Stimulated activated CD4-positive, alpha-beta T cell treated with anti-CD3 and anti-CD28 coated beads, Interleukin-4, amount 100 ng/mL, for 48 hours (primary cell): ENCODE data around the gene NRG2.

Source experiments
- DNase-seq, 2 donors: peaks; one replicate each; pipeline ENCODE4 v3.0.0-alpha.2; 2020; ENCODE audit warnings: low read depth in 2 of 2

The NRG2 gene

DNA sequence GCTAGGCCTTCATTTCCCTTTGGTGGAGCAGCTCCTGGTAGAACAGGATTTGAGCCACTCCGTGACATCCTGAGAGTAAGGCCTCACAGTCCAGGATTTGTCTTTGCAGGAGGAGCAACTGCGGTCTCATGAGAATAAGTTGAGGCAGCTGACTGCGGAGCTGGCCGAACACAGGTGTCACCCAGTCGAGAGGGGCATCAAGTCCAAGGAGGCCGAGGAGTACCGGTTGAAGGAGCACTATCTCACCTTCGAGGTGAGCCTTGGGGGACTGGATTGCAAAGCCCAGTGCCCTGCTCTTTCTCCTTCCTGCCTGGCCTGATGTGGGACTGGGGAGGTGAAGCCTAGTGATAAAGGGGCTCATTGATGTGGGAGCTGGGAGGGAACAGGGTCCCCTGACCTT lies 203.2 kb downstream of the NRG2 start:
- no peak for DNase-seq

- no peak for DNase-seq
Observed at GRCh38 chr5:139839232-139839815, 203.8 kb downstream of the NRG2 start.

DNA sequence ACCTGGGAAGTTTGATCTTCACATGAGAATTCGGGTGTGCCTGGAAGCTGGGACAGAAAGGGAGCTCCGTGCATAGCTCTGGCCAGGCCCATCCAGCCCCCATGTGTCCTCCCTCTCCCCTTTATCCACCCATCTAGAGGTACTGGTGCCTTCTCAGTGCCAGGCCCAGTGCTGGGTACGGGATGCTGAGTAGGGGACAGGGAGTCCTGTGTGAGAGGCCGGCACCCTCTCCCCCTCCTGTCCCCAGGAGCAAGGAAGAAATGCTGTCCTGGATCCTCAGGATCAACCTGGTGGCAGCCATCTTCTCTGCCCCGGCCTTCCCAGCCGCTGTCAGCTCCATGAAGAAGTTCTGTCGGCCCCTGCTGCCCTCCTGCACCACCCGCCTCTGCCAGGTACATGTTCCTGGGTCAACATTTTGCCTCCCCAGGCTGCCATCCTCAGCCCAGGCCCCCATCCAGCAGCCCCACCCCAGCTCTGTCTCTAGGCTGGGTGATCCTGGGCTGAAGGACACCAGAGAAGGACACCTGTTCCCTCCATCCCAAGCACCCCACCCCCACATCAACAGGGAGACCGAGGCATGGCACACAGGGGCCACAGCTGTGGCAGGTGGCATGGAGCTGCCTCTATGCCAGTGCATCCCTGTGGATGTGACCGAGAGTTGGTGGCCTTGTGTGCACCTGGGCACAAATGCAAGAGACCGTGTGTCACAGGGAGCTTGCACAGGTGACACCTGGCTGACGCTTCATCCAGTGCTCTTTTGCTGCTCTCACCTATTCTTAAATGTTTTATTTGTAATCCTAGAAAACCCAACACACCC lies 204.5 kb downstream of the NRG2 start:
- no peak for DNase-seq

- DNase-seq: no peak
Observed at GRCh38 chr5:139837711-139838380, 205.3 kb downstream of the NRG2 start.

- no peak for DNase-seq
Observed at GRCh38 chr5:139836469-139837208, 206.5 kb downstream of the NRG2 start.

GRCh38 chr5:139835656-139836055 lies 207.4 kb downstream of the NRG2 start:
- DNase-seq: no peak

DNA sequence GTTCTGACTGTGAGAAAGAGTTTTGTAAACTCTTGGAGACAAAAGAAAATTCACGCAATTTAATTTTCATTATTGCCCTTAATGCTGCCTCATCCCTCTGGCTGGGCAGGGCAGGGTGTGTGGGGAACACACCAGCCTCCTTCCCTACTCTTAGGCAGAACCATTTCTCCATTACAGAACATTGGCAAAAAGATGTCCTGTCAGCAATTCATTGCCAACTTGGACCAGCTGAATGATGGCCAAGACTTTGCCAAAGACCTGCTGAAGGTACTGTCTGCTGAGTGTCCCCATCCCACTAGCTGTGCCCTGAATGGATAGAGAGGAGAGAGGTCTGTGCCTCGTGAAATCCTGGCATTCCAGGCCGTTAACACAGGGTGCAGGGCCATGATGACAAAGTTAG lies 209.6 kb downstream of the NRG2 start:
- DNase-seq: no peak

GRCh38 chr5:139831624-139832023 lies 211.5 kb downstream of the NRG2 start:
- DNase-seq: no peak

GRCh38 chr5:139829471-139829870 lies 213.6 kb downstream of the NRG2 start:
- no peak for DNase-seq

DNA sequence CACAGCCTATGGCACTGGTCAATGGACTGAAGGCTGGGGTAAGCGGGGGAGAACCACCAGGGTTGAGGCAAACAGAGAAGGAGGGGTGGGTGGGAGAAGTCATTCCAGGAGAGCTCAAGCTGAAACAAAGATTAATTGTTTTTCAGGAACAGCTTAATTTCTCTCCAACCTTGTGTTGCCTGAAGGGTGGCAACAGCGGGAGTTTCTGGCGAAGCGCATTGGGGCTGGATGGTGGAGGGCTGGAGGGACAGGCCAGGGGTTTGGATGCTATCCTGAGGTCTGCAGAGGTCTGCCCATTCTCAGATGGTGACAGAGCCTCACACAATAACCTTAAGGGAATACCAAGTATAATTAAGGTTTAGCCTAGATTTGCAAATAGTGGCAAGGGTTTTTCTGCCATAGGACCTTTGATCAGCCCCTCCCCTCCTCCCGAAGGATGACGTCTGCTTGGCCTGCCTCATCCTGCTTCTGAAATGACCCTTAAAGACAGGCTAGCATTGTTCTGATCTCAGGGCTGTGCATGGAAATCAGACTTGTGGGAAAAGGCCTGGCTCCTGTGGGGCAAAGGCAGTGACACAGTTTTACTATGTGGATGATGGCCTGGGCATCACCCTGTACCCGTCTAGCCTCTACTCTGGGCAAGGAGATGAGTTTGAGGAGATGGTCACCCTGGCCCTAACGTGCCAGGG lies 214.7 kb downstream of the NRG2 start:
- DNase-seq: no peak

DNA sequence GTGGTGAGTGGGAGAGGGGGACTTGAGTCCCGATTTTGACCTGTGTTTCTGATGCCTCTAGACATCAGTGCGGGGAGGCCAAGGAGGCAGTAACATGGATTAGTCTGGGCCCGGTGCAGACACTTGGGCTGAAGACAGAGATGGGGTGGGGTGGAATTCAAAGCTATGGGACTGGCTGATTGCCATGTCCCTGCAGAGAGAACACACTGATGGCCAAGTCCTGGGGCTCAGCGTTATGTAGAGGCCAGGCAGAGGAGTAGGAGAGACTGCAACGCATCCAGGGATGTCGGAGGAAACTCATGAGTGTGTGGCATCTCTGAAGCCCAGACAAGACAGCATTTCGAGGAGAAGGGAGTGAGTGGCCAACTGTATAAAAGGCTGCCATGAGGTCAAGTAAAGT lies 217.4 kb downstream of the NRG2 start:
- DNase-seq: no peak

DNA sequence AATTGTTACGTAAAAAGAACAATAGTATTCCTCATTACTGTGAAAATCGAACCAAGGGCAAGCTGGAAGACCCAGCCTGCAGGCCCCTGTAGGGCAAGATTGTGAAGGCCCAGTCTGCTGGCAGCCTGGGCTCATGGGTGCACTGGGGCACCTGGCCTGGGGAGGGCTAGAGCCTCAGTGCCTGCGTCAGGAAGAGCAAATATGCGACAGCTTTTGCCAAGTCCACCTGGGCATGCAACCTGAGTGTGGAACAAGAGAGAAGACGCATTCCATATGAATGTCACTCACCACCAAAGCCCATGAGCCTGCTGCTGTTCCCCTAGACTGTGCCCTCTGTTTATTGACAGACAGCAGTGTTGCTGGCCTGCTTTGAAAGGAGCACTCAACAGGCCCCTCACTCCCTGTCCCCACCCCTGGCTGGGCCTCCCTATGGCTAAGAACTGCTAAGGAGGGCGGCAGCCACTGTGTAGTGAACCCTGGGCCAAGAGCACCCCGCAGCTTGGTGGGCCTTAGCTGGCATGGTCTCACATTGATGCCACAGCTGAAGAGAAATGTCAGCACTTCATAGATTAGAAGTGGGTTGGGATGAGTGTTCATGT lies 219.2 kb downstream of the NRG2 start:
- DNase-seq: no peak

GRCh38 chr5:139822553-139823425 lies 220.3 kb downstream of the NRG2 start:
- DNase-seq: no peak

DNA sequence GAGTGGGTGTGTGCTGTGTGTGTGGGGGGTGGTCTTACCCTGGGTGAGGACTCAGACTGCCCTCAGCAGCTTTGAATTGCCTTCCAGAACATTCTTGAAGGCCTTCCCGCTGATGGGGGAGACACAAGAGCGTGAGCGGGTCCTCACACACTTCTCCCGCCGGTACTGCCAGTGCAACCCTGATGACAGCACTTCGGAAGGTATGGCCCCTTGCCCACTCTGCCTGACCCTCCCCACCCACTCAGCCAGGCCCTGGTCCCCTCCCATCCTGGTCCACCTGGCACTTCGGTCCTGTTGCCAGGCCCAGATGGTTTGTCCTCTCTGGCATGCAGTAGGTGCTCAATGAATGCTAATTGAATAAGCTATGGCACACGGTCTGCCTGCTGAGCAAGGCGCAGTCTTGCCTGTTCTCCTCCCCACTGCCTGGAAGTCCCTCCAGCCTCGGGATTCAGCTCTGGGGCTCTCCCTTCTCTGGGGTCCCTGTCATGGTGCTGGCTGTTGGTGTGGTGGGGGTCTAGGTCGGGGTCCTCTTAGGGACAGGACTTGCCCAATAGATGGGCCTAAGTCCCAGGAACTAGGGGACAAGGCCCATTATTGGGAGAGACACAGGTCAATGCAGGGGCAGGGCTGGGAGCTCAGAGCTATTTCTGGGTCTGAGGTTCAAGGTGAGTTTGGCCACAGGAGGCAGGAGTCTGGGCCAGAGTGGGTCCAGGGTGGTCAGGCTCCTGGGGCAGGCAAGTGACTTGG lies 221.1 kb downstream of the NRG2 start:
- DNase-seq: no peak

GRCh38 chr5:139820606-139821005 lies 222.5 kb downstream of the NRG2 start:
- no peak for DNase-seq

DNA sequence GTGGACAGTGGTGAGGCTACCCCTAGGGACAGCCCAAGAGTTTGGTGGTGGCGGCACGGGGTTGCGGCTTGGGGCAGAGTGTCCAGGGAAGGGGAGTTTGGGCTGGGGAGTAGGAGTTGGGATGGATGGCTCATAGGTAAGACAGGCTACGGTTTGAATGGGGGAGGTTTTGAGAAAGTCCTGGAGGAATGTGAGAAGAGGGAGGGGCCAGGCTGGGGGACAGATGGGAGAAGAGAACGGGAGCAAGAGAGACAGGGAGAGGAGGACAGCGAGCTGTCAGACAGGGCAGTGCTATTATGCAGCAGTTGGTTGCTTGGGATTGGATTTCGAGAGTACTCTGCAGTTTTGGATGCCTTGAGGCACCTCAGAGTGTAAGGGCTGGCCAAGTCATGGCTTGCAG lies 223.0 kb downstream of the NRG2 start:
- DNase-seq: no peak

GRCh38 chr5:139817970-139818369 lies 225.1 kb downstream of the NRG2 start:
- DNase-seq: no peak

DNA sequence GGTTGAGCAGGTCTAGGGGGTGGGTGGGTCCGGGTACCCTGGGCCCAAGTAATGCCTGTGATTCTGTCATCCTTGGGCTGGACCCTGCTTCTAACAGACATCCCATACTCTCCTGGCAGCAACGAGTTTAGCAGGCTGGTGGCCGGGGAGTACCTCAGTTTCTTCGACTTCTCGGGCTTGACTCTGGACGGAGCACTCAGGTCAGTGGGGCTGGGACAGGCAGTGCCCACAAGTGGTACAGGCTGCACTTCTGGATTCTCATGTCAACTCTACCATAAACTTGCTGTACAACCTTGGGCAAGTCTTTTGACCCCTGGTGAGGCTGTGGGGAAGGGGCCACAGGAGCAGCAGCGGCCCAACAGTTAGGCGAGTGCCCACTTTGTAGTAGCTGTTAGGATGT lies 225.7 kb downstream of the NRG2 start:
- DNase-seq: no peak

DNA sequence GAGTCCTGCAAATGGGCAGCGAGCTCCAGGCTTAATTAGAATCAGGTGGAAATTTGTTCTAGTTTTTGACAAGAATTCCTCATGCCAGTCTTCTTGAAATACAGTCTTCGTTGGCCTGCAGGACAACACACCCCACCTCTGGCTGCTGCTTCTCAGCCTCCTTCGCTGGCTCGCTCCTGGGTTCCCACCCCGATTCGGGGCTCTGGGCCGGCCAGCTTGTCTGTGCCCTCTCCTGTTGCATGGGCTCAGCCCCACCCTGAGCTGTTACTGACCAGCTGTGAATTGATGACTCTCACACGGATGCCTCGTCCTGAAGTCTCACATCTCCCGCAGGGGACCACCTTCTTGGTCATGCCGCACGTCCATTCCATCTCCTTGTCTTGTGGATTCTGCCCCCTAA lies 226.5 kb downstream of the NRG2 start:
- no peak for DNase-seq
